ENCODE results near the gene SGK2. TPM values are rescaled to one million over a fixed set of nuclear protein-coding genes. Genes with fewer than 3 reads are reported as not detected.
A peak's percentile ranks its signal among the peaks of the same experiment; 100 is the strongest.

SGK2 gene
- total and polyA plus RNA-seq, 2 of the 13 experiments (the other 11 are each of a cell fraction or from before 2014, with no cell fraction given), result 6.2 to 29.4 TPM

GRCh38 chr20:43544501-43544900 lies 14.3 kb upstream of the SGK2 start (continued):
- TF ChIP-seq ZNF704 (CRISPR knock-in tag; IDR thresholded peaks at IDR 0.05; ENCODE audit: borderline replicate concordance) (no peak), ZNF572 (CRISPR knock-in tag; IDR thresholded peaks at IDR 0.05) (no peak)

- Histone ChIP-seq H3K27me3 (ENCODE audit: control insufficient read depth in 1 of 2, insufficient read depth in 2 of 2, low read length in 2 of 2) (no peaks in the 10 kb centered on the region), H4K20me1 (ENCODE audit: insufficient read depth, low read length) (no peaks in the 10 kb centered on the region), H3K9me3 (ENCODE audit: low read length) (peaks cover 6% of the 10 kb centered on the region), H2AFZ (ENCODE audit: low read length) (no peak overlapping the region), H3K4me3 (replicated peaks in 1 of 3; ENCODE audit: insufficient read depth in 1 of 3, low read depth in 2 of 3, low read length in 3 of 3) (no peak overlapping the region), H3K4me1 (ENCODE audit: insufficient read depth, low read length) (peaks cover 53% of the 10 kb centered on the region), H3K36me3 (replicated peaks in 1 of 2; ENCODE audit: control insufficient read depth in 1 of 2, insufficient read depth in 2 of 2, low read length in 2 of 2) (peaks cover 7 to 13% of the 10 kb centered on the region in 2 experiments), H3K79me2 (ENCODE audit: insufficient read depth, low read length) (no peaks in the 10 kb centered on the region), H3K4me2 (ENCODE audit: low read depth, low read length) (no peak overlapping the region), H3K9ac (ENCODE audit: insufficient read depth, low read depth, low read length) (no peak overlapping the region), H3K27ac (ENCODE audit: extremely low read length, insufficient read depth, low read length) (no peak overlapping the region)
- in situ Hi-C loops (cut with HindIII; ENCODE audit: extremely low pct_ligation_motif_present, low pct_unique_long_range_greater_than_20kb), result no loop called here
- POLR2A ChIA-PET, result interaction anchor here (0.7 to 12.5 kb wide), 5 partner anchors 12 to 88 kb away, joined by 3 to 224 read pairs (median 4); partner anchors contain the start of genes IFT52, SGK2 and SRSF6
- CTCF ChIA-PET (ENCODE audit: low intra/inter-chr PET ratio, low total read pairs), result no interaction called here
- 94% methylated on average over 4 of the region's 4 CpGs for WGBS (ENCODE audit: low lambda C conversion rate)
- intact Hi-C loops (cut with micrococcal nuclease; ENCODE audit: unreplicated experiment), result no loop called here
- ATAC-seq (no peak), FAIRE-seq (no peak), DNase-seq (ENCODE audit: low spot score) (no peak)
- BruUV-seq (replicated peaks), result no TSS peak
- TF ChIP-seq FLYWCH1 (CRISPR knock-in tag; IDR thresholded peaks at IDR 0.05) (peak; percentile 65; the same call in 1 of the 2 replicates), ZMAT5 (CRISPR knock-in tag; IDR thresholded peaks at IDR 0.05; ENCODE audit: borderline replicate concordance, low read depth) (no peak), TRAFD1 (CRISPR knock-in tag; IDR thresholded peaks at IDR 0.05; ENCODE audit: borderline replicate concordance) (no peak), FUBP1 (CRISPR knock-in tag; IDR thresholded peaks at IDR 0.05; ENCODE audit: borderline replicate concordance) (0 out of 2 replicates have a peak, but pooled peaks have one; percentile 63), ZNF275 (CRISPR knock-in tag; IDR thresholded peaks at IDR 0.05; ENCODE audit: borderline replicate concordance) (no peak), POLR2G (IDR thresholded peaks at IDR 0.05; ENCODE audit: low read depth, low read length) (0 out of 2 replicates have a peak, but pooled peaks have one; percentile 32), RFXANK (CRISPR knock-in tag; IDR thresholded peaks at IDR 0.05) (no peak), PHF8 (CRISPR knock-in tag; IDR thresholded peaks at IDR 0.05) (no peak), ZFX (CRISPR knock-in tag; IDR thresholded peaks at IDR 0.05; ENCODE audit: low read depth) (no peak), ZNF251 (CRISPR knock-in tag; IDR thresholded peaks at IDR 0.05) (no peak), ONECUT2 (CRISPR knock-in tag; IDR thresholded peaks at IDR 0.05) (no peak), SP5 (CRISPR knock-in tag; IDR thresholded peaks at IDR 0.05; ENCODE audit: borderline replicate concordance, low read depth) (no peak), KAT2B (IDR thresholded peaks at IDR 0.05; ENCODE audit: borderline replicate concordance, low read depth, low read length) (no peak)
Observed at GRCh38 chr20:43545837-43546578, 12.8 kb upstream of the SGK2 start.

Measured in HepG2 (cell line).